ENCODE measurements around the gene BIN1.

The BIN1 gene

DNA sequence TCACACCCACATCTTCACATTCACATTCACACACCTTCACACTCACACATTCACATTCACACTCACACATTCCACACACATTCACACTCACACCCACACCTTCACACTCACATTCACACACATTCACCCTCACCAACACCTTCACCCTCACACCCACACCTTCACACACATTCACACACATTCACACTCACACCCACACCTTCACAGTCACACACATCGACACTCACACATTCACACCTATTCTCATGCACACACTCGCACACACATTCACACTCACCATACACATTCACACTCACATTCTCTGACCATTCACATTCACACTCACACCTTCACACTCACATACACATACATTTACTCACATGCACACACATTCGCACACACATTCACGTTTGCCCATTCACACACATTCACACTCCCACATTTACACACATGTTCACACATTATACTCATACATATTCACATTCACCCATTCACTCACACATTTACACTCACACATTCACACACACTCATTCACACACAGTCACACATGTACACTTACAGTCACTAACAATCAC lies 62.7 kb downstream of the BIN1 start:
- no peak for TF ChIP-seq POLR2AphosphoS5 (IDR thresholded peaks at IDR 0.05; ENCODE audit: low read depth, low read length)
- TF ChIP-seq FOXP2 (optimal IDR thresholded peaks at IDR 0.05; ENCODE audit: borderline replicate concordance, extremely low read depth, extremely low read length, insufficient read depth): no peak
- TF ChIP-seq, protein P1, sequence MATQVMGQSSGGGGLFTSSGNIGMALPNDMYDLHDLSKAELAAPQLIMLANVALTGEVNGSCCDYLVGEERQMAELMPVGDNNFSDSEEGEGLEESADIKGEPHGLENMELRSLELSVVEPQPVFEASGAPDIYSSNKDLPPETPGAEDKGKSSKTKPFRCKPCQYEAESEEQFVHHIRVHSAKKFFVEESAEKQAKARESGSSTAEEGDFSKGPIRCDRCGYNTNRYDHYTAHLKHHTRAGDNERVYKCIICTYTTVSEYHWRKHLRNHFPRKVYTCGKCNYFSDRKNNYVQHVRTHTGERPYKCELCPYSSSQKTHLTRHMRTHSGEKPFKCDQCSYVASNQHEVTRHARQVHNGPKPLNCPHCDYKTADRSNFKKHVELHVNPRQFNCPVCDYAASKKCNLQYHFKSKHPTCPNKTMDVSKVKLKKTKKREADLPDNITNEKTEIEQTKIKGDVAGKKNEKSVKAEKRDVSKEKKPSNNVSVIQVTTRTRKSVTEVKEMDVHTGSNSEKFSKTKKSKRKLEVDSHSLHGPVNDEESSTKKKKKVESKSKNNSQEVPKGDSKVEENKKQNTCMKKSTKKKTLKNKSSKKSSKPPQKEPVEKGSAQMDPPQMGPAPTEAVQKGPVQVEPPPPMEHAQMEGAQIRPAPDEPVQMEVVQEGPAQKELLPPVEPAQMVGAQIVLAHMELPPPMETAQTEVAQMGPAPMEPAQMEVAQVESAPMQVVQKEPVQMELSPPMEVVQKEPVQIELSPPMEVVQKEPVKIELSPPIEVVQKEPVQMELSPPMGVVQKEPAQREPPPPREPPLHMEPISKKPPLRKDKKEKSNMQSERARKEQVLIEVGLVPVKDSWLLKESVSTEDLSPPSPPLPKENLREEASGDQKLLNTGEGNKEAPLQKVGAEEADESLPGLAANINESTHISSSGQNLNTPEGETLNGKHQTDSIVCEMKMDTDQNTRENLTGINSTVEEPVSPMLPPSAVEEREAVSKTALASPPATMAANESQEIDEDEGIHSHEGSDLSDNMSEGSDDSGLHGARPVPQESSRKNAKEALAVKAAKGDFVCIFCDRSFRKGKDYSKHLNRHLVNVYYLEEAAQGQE (IDR thresholded peaks at IDR 0.05; ENCODE audit: insufficient read depth in 1 of 2, low read depth in 2 of 2, low read length in 2 of 2): no peak
- TF ChIP-seq SIN3A (IDR thresholded peaks at IDR 0.05; ENCODE audit: borderline replicate concordance, insufficient read depth, low read length): no peak
- TF ChIP-seq TAF1 (IDR thresholded peaks at IDR 0.05; ENCODE audit: borderline replicate concordance, insufficient read depth, low read length): no peak

DNA sequence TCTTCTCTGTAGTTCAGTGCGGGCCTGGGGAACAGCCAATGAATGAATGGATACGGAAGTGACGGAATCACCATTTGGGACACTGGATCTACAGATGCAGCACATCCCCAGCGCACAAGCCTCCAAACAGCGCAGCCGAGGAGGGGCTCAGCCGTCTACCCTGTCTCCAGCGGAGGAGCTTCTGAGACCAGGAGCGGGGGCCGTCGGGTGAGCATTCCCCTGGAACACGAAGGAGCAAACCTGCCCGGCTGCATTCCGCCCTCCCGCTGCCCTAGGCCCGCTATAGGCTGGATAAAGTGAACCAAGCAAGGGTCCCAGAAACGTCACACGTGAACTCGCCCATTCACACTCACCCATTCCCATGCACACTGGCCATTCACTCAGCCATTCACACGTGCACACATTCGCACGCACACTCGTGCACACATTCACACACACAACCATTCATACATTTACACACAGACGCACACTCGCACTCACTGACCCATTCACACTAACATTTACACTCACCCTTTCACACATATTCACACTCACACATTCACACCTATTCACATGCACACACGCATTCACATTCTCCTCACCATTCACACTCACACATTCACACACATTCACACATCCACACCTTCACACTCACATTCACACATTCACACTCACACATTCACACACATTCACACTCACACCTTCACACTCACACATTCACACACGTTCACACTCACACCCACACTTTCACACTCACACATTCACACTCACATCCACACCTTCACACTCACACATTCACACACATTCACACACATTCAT lies 63.4 kb downstream of the BIN1 start:
- no peak for TF ChIP-seq POLR2AphosphoS5 (IDR thresholded peaks at IDR 0.05; ENCODE audit: low read depth, low read length)

DNA sequence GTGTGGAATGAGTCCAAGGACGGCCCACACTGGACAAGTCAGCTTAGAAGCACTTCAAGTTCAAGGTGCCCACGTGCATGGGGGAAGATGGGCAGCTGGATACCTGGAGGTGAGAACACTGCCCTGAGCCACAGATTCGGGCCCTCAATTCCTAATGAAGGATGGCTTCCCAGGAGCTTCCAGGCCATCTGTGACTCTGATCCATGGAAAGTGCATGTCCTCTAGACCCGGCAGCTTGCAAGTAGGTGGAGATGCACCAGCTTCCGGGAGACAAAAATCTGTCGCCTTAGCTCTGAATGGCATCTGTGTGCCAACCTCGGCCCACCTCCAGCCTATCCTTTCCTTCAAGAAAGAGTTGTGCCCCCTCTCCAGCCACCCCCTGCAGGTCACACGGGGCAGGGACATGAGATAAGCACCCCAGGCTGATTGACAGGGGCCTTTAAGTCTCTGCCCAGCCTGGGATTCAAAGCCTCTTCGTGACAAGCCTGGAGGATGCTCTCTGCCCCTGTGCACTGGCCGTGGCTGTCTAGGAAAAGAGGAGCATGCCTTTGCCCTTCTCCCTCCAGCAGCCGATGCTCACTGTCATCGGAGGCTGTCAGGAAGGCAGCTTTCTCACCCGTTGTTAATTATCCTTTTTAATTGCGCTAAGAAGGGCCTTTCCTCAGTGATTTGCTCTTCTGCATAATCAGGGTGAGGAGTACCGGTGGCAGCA lies 65.5 kb downstream of the BIN1 start:
- no peak for TF ChIP-seq SIN3A (IDR thresholded peaks at IDR 0.05; ENCODE audit: borderline replicate concordance, insufficient read depth, low read length)
- TF ChIP-seq POLR2AphosphoS5 (IDR thresholded peaks at IDR 0.05; ENCODE audit: low read depth, low read length): no peak
- no peak for TF ChIP-seq FOXP2 (optimal IDR thresholded peaks at IDR 0.05; ENCODE audit: borderline replicate concordance, extremely low read depth, extremely low read length, insufficient read depth)
- TF ChIP-seq, protein P1 (IDR thresholded peaks at IDR 0.05; ENCODE audit: insufficient read depth in 1 of 2, low read depth in 2 of 2, low read length in 2 of 2): no peak
- TF ChIP-seq TAF1 (IDR thresholded peaks at IDR 0.05; ENCODE audit: borderline replicate concordance, insufficient read depth, low read length): no peak

DNA sequence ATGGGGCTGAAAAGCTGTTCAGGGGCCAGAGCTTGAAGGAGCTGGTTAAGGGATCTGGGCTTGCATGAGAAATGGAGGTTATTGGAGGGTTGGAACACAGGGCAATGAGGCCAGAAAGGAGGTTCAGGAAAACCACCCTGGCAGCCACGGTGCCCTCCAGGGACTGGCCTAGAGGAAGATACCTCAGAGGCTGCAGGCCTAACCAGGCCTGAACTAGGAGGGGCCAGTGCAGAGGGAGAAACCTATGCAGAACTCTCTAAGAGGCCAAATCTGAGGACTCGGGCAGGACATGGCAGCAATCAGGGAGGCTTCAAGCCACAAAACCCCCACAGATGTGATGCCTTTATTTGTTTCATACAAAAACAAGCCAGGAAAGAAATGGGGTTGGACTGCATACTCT lies 66.8 kb downstream of the BIN1 start:
- TF ChIP-seq SIN3A (IDR thresholded peaks at IDR 0.05; ENCODE audit: borderline replicate concordance, insufficient read depth, low read length): no peak
- TF ChIP-seq POLR2AphosphoS5 (IDR thresholded peaks at IDR 0.05; ENCODE audit: low read depth, low read length): no peak
- TF ChIP-seq FOXP2 (optimal IDR thresholded peaks at IDR 0.05; ENCODE audit: borderline replicate concordance, extremely low read depth, extremely low read length, insufficient read depth): no peak
- TF ChIP-seq, protein P1 (IDR thresholded peaks at IDR 0.05; ENCODE audit: insufficient read depth in 1 of 2, low read depth in 2 of 2, low read length in 2 of 2): no peak
- TF ChIP-seq TAF1 (IDR thresholded peaks at IDR 0.05; ENCODE audit: borderline replicate concordance, insufficient read depth, low read length): no peak

DNA sequence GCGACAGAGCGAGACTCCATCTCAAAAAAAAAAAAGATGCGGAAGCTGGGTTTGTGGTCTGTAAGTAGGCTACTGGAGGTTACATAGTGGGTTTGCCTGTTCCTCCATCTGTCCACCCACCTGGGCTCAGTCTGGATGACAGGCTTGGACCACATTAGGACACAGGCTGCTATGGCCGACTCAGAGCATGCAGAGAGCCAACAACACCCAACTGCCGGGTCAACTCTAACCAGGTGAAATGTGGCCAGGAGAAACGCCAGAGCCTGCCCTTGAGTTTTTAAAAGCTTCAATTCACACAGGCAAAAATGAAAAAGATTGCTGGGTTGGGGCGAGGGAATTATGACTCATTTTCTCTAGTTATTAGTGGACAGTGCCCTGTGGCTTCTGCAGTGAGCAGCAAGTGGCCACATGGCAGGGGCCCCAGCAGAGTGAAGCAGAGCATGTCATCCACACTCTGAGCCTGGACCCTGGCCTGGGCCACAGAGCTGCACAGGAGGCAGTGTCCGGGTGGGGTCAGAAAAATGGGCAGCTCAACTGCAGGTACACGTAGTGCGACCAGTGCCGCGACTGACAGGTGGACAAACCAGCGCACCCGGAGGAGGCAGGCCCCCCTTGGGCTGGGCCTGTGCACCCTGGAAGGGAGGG lies 67.4 kb downstream of the BIN1 start:
- no peak for TF ChIP-seq FOXP2 (optimal IDR thresholded peaks at IDR 0.05; ENCODE audit: borderline replicate concordance, extremely low read depth, extremely low read length, insufficient read depth)
- TF ChIP-seq, protein P1 (IDR thresholded peaks at IDR 0.05; ENCODE audit: insufficient read depth in 1 of 2, low read depth in 2 of 2, low read length in 2 of 2): no peak
- no peak for TF ChIP-seq TAF1 (IDR thresholded peaks at IDR 0.05; ENCODE audit: borderline replicate concordance, insufficient read depth, low read length)
- TF ChIP-seq POLR2AphosphoS5 (IDR thresholded peaks at IDR 0.05; ENCODE audit: low read depth, low read length): no peak
- no peak for TF ChIP-seq SIN3A (IDR thresholded peaks at IDR 0.05; ENCODE audit: borderline replicate concordance, insufficient read depth, low read length)

Measured in PFSK-1 (cell line).